Measurements from ENCODE around the gene TSKS.

Gene TSKS

DNA sequence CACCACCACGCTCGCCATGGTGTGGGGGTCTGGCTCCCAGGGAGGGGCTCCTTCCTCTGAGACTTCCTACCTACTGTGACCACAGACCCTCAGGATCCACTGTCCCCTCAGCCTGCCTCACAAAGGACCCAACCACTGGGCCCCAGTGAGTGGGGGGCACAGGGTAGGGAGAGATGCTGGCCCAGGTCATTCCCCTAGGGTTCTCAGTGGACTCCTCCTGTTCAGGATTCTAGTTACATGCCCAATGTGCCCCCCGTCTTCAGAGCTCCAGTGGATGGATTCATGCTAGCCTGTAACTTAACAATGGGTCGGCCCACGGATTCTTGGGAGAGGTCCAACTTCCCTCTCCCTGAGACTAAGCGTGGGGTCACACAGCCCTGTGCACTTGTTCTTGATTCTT lies at the start of gene TSKS:
Gene TSKS, minus strand, starts transcription at position 77 of the 400 bp plus-strand sequence. Its CDS starts 59 bp downstream, at position 18.
- TF ChIP-seq, protein P1, sequence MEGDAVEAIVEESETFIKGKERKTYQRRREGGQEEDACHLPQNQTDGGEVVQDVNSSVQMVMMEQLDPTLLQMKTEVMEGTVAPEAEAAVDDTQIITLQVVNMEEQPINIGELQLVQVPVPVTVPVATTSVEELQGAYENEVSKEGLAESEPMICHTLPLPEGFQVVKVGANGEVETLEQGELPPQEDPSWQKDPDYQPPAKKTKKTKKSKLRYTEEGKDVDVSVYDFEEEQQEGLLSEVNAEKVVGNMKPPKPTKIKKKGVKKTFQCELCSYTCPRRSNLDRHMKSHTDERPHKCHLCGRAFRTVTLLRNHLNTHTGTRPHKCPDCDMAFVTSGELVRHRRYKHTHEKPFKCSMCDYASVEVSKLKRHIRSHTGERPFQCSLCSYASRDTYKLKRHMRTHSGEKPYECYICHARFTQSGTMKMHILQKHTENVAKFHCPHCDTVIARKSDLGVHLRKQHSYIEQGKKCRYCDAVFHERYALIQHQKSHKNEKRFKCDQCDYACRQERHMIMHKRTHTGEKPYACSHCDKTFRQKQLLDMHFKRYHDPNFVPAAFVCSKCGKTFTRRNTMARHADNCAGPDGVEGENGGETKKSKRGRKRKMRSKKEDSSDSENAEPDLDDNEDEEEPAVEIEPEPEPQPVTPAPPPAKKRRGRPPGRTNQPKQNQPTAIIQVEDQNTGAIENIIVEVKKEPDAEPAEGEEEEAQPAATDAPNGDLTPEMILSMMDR (IDR thresholded peaks at IDR 0.05; ENCODE audit: control insufficient read depth, extremely low read depth, insufficient read depth): no peak

DNA sequence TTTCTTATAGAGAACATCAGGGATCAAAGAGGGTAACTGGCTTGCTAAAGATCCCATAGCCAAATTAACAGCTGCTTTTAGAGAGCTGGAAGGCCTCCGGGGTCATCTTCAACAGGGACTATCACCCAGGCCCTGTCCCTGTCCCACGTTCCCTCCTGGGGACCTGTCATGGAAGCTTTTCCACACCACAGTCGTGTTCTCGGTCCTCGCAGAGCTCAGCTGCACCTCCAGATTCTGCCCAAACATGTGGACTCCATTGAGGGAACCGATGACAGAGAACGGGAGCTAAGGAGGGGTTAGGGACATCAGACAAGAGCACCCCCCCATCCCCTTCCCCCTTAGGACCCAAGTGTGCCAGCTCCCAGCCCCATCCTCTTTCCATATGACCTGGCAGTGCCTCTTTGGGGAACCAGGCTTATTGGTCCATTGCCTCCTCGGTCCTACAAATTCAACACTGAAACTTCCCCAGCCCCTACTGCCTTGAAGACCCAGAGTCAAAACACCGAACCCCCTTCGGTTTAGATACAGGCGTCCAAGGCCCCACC lies 49.4 kb upstream of the TSKS start:
- H3K4me3 ChIP-seq (ENCODE audit: low read depth, low read length): peak overlapping the region; percentile 86
- DNase-seq (ENCODE audit: low read depth): no peak
- TF ChIP-seq, protein P1 (IDR thresholded peaks at IDR 0.05; ENCODE audit: control insufficient read depth, extremely low read depth, insufficient read depth): no peak

More for the DNA sequence above, at the start of gene TSKS:
- no peak within 1 kb of the TSS for H3K4me3 ChIP-seq (ENCODE audit: low read depth, low read length)
- no peak for DNase-seq (ENCODE audit: low read depth)

- no peak overlapping the region for H3K4me3 ChIP-seq (ENCODE audit: low read depth, low read length)
- DNase-seq (ENCODE audit: low read depth): no peak
- TF ChIP-seq, protein P1 (IDR thresholded peaks at IDR 0.05; ENCODE audit: control insufficient read depth, extremely low read depth, insufficient read depth): no peak
Observed at GRCh38 chr19:49811328-49811727, 48.2 kb upstream of the TSKS start.

GRCh38 chr19:49809941-49810389 lies 46.9 kb upstream of the TSKS start:
- no peak for DNase-seq (ENCODE audit: low read depth)
- H3K4me3 ChIP-seq (ENCODE audit: low read depth, low read length): no peak overlapping the region
- TF ChIP-seq, protein P1 (IDR thresholded peaks at IDR 0.05; ENCODE audit: control insufficient read depth, extremely low read depth, insufficient read depth): no peak

GRCh38 chr19:49809160-49809940 lies 46.2 kb upstream of the TSKS start:
- TF ChIP-seq, protein P1 (IDR thresholded peaks at IDR 0.05; ENCODE audit: control insufficient read depth, extremely low read depth, insufficient read depth): no peak
- DNase-seq (ENCODE audit: low read depth): no peak
- H3K4me3 ChIP-seq (ENCODE audit: low read depth, low read length): peak overlapping the region; percentile 45

GRCh38 chr19:49808711-49809159 lies 45.6 kb upstream of the TSKS start:
- peak; percentile 28 for DNase-seq (ENCODE audit: low read depth)
- TF ChIP-seq, protein P1 (IDR thresholded peaks at IDR 0.05; ENCODE audit: control insufficient read depth, extremely low read depth, insufficient read depth): no peak
- peak overlapping the region; percentile 45 for H3K4me3 ChIP-seq (ENCODE audit: low read depth, low read length)

Measured in LNCaP clone FGC (cell line).